Measurements from ENCODE around the gene KBTBD12. TPM values are rescaled to one million over a fixed set of nuclear protein-coding genes. Genes with fewer than 3 reads are reported as not detected.

Gene KBTBD12
- total RNA-seq, 1 experiment from 2014 or later: not detected

DNA sequence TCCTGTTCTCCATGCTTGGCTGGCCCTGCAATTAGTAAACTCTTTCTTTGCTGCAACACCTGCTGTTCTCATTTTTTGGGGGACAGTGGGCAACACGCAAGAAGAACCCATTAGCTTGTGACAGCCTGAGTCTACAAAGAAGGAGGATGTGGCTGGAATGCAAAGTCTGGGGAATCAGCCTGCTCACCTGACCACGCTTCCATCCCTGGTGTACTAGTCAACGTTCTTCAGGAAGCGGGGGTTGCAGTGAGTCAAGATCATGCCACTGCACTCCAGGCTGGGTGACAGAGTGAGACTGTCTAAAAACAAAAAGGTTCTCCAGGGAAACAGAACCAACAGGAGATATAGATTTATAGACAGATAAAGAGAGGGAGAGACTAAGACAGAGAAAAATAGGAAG is 27.7 kb upstream of the KBTBD12 start:
- no peak overlapping the region for H3K27ac ChIP-seq (ENCODE audit: low read depth, low read length)

GRCh38 chr3:127888156-127888555 is 26.9 kb upstream of the KBTBD12 start:
- BruUV-seq (replicated peaks): no TSS peak
- no peak for TF ChIP-seq ELF1 (IDR thresholded peaks at IDR 0.05; ENCODE audit: borderline replicate concordance, low read depth)
- peak; percentile 20; the same call in 1 of the 2 replicates for TF ChIP-seq ZFX (IDR thresholded peaks at IDR 0.05)
- Histone ChIP-seq H3K36me3 (ENCODE audit: control insufficient read depth in 1 of 2, insufficient read depth in 2 of 2, low read length in 2 of 2) (0 out of 4 replicates have a peak, but pooled peaks cover 0 to 8% of the 10 kb centered on the region in 2 experiments), H3K27me3 (ENCODE audit: insufficient read depth, low read length) (no peaks in the 10 kb centered on the region), H2AFZ (ENCODE audit: low read depth, low read length, poor library complexity, severe bottlenecking) (no peak overlapping the region), H3K4me2 (ENCODE audit: low read length) (no peak overlapping the region), H4K20me1 (ENCODE audit: insufficient read depth) (no peaks in the 10 kb centered on the region), H3K4me1 (ENCODE audit: control insufficient read depth in 1 of 2, insufficient read depth in 2 of 2, low read length in 2 of 2) (peaks cover 0 to 16% of the 10 kb centered on the region in 2 experiments; a peak in 2 of 4 replicates), H3K79me2 (ENCODE audit: insufficient read depth, low read length) (no peaks in the 10 kb centered on the region), H3K9me2 (ENCODE audit: insufficient read depth) (no peaks in the 10 kb centered on the region), H3K4me3 (replicated peaks in 1 of 2; ENCODE audit: low read depth in 1 of 2, low read length in 2 of 2) (no peak overlapping the region), H3K9me3 (ENCODE audit: control insufficient read depth in 1 of 2, insufficient read depth in 1 of 2, low read depth in 1 of 2, low read length in 2 of 2) (peaks cover 7 to 22% of the 10 kb centered on the region in 2 experiments; a peak in 2 of 4 replicates), H3K27ac (ENCODE audit: low read depth, low read length) (no peak overlapping the region), H3K9ac (ENCODE audit: low read length) (no peak overlapping the region)
- ChIA-PET RAD21 (ENCODE audit: low non-redundant PET in 1 of 2, low total read pairs in 2 of 2, uncharacterized antibody in 2 of 2, unreplicated experiment in 2 of 2) (no interaction called here), POLR2A (no interaction called here), CTCF (no interaction called here)
- no peak for ATAC-seq
- intact Hi-C loops (cut with micrococcal nuclease): no loop called here
- DNase-seq (ENCODE audit: low read depth, low spot score): no peak

More for the DNA sequence above, 27.7 kb upstream of the KBTBD12 start:
- H3K4me2 ChIP-seq (ENCODE audit: low read length): no peak overlapping the region
- TF ChIP-seq TCF7L2 (IDR thresholded peaks at IDR 0.05; ENCODE audit: borderline replicate concordance, extremely low read depth, insufficient read depth, insufficient read length): no peak
- no peak for TF ChIP-seq ZNF274 (IDR thresholded peaks at IDR 0.05; ENCODE audit: low read depth, low read length)
- H2AFZ ChIP-seq (ENCODE audit: low read depth, low read length, poor library complexity, severe bottlenecking): no peak overlapping the region
- H3K4me1 ChIP-seq (ENCODE audit: control insufficient read depth in 1 of 2, insufficient read depth in 2 of 2, low read length in 2 of 2): peaks cover 0 to 16% of the 10 kb centered on the region in 2 experiments; a peak in 2 of 4 replicates
- BruUV-seq (replicated peaks): no TSS peak
- 0 out of 4 replicates have a peak, but pooled peaks cover 0 to 8% of the 10 kb centered on the region in 2 experiments for H3K36me3 ChIP-seq (ENCODE audit: control insufficient read depth in 1 of 2, insufficient read depth in 2 of 2, low read length in 2 of 2)
- intact Hi-C loops (cut with micrococcal nuclease): no loop called here
- H3K9me3 ChIP-seq (ENCODE audit: control insufficient read depth in 1 of 2, insufficient read depth in 1 of 2, low read depth in 1 of 2, low read length in 2 of 2): peaks cover 7 to 22% of the 10 kb centered on the region in 2 experiments; a peak in 2 of 4 replicates
- POLR2A ChIA-PET: no interaction called here
- no peaks in the 10 kb centered on the region for H4K20me1 ChIP-seq (ENCODE audit: insufficient read depth)
- no peak overlapping the region for H3K9ac ChIP-seq (ENCODE audit: low read length)
- ATAC-seq (no peak), DNase-seq (ENCODE audit: low read depth, low spot score) (no peak)
- H3K79me2 ChIP-seq (ENCODE audit: insufficient read depth, low read length): no peaks in the 10 kb centered on the region
- no peak overlapping the region for H3K4me3 ChIP-seq (replicated peaks in 1 of 2; ENCODE audit: low read depth in 1 of 2, low read length in 2 of 2)
- no peaks in the 10 kb centered on the region for H3K27me3 ChIP-seq (ENCODE audit: insufficient read depth, low read length)
- RAD21 ChIA-PET (ENCODE audit: low non-redundant PET in 1 of 2, low total read pairs in 2 of 2, uncharacterized antibody in 2 of 2, unreplicated experiment in 2 of 2): no interaction called here
- H3K9me2 ChIP-seq (ENCODE audit: insufficient read depth): no peaks in the 10 kb centered on the region
- CTCF ChIA-PET: no interaction called here

Measured in HCT116 (cell line).